LNCaP clone FGC (cell line): ENCODE results near the gene TSPAN5.

Experiments
- DNase-seq: peaks from one replicate; pipeline ENCODE4 v3.0.0-alpha.2; 2011; ENCODE audit warnings: low read depth
- H3K4me3 ChIP-seq: 2 replicates; pipeline ENCODE4 v1.5.1; 2011; ENCODE audit warnings: mild to moderate bottlenecking, low read depth, low read length, control low read depth
- CTCF ChIP-seq: IDR thresholded peaks from 2 replicates; pipeline ENCODE4 v1.5.1; 2012; ENCODE audit warnings: mild to moderate bottlenecking; ENCODE audit not compliant: control insufficient read depth, insufficient read depth; ENCODE audit errors: extremely low read depth

Gene TSPAN5

DNA sequence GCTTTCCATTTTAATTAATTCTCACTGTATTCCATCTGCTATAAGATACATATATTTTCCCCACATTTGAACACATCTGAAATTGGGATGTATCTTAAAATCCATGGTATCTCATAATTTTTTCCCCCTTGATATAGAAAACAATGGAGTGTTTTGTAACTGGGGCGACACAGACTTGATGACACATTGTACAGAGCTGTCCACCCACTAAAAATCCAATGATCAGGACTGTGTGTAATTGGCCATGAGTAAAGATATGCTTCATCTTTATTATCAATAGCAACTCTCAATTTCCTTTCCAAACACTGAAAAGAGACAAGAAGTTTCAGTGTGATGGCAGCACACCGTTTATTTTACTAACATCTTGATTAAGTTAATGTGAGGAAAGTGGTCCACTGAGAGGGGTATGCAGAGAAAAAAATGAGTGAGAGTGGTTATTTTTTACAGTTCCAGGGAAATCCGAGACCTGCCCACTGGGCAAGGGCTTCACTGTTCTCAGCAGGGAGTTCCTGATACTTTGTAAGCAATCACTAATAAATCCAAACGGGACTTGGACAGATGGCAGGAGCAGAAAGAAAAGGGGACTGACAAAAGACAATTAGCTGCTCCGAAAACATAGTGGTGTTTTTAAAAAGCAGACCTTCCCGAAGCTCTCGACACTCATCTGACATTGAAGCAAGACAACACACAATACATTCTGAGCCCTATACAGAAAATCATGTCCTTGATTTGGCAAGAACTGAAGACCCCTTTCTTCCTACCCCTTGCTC lies 149.4 kb downstream of the TSPAN5 start:
- H3K4me3 ChIP-seq, result no peak overlapping the region
- DNase-seq, result no peak
- TF ChIP-seq CTCF, result no peak

- no peak for DNase-seq
- no peak for TF ChIP-seq CTCF
- no peak overlapping the region for H3K4me3 ChIP-seq
Measured at GRCh38 chr4:98508248-98508647, 150.2 kb downstream of the TSPAN5 start.

- no peak overlapping the region for H3K4me3 ChIP-seq
- DNase-seq, result no peak
- no peak for TF ChIP-seq CTCF
Measured at GRCh38 chr4:98507299-98507698, 151.1 kb downstream of the TSPAN5 start.

DNA sequence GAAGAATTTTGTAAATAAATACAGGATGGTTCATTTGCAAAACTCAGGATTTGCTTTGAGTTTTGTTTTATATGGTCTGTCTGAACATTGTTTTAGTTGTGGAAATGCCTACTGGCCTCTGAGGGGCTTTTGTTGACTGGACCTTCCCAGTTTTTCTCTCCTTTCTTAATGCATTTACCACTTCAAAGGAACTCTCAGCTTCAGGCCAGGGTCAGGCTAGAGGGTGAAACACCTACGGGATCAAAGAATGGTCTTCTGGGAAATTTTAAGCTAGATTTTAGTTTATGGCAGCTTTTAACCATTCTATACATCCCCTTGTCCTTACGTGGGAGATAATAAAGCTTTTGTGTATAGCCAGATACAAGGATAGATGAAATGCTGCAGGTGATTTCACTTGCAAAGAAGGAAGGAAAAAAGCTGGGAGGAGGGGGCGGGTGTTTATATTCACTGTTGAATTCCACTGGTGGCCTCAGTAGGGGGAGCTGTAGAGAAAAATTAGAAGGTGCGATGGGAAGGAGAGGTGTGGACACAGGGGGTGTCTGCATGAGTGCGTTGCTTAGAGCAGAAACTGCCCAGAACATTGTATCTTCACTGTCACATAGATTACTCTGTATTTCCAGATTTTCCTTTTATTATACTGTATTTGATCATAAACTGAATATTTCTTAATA lies 151.8 kb downstream of the TSPAN5 start:
- DNase-seq, result no peak
- peak; percentile 36 for TF ChIP-seq CTCF
- H3K4me3 ChIP-seq, result no peak overlapping the region

DNA sequence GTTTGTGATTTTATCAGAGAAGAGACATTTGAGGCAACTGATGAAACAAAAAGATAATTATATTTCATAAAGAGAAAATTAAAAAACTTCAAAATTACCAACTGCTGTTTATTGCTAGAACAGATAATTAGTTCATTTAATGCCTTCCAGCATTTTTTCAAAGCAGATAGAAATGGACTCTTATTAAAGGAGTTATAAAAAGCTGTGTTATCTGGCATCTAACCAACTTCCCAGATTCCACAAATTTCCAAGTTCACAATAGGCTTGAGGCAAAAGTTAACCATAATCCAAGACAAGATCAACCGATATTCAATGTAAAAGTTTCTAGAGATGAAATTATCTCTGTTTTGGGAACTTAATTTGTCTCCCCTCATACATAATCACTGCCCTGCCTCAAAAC lies 152.4 kb downstream of the TSPAN5 start:
- TF ChIP-seq CTCF, result no peak
- no peak for DNase-seq
- no peak overlapping the region for H3K4me3 ChIP-seq

DNA sequence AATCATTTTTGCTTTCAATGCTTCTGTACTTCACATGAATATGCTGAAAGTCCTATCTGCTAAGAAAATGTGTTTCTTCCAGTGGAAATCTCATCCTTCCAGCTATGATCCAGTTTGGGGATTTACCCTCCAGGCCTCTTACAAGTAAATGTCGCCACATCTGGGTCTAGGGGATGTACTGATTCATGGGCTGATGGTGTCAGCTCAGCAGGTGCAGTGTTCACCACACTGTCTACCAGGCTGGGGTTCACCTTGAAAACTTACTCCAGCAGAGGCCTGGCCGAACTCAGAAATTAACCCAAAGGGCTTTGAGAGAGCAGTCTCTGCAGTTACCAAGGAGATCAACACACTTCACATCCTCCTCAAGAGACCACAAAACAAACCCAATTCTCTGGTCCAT lies 154.3 kb downstream of the TSPAN5 start:
- DNase-seq, result no peak
- no peak for TF ChIP-seq CTCF
- no peak overlapping the region for H3K4me3 ChIP-seq

GRCh38 chr4:98503676-98504075 lies 154.7 kb downstream of the TSPAN5 start:
- no peak for DNase-seq
- no peak for TF ChIP-seq CTCF

More at GRCh38 chr4:98503676-98504075, 154.7 kb downstream of the TSPAN5 start:
- no peak overlapping the region for H3K4me3 ChIP-seq
